A549 (cell line): ENCODE measurements around the gene SERPINB12. TPM values are rescaled to one million over a fixed set of nuclear protein-coding genes. Genes with fewer than 3 reads are reported as not detected.

Experiments used
- ATAC-seq, 2 experiments: fragments of 200-7000 bp in 1 of 2; fragments of >200 bp in 1 of 2; cut with Nextera tagmentation in 1 of 2; cut with Tn5 transposase in 1 of 2; 3 replicates each; pipeline versions ENCODE4 v1.8.0 to v1.9.1; 2018 to 2020; ENCODE audit warnings: mild to moderate bottlenecking in 1 of 2, moderate library complexity in 1 of 2
- CTCF ChIA-PET: fragments of 300-600 bp; sonication (Branson Sonifier 250); formaldehyde crosslinking; extraction: SDS; loops from one replicate; lab custom pipeline; 2021; ENCODE audit warnings: antibody characterized with exemption, inconsistent platforms; lab: Yijun Ruan, JAX
- POLR2A ChIA-PET: fragments of 350-600 bp; formaldehyde crosslinking; extraction: SDS; loops from one replicate; lab custom pipeline; 2021; ENCODE audit warnings: antibody characterized with exemption, inconsistent platforms; lab: Yijun Ruan, JAX
- DNase-seq, 2 experiments: peaks; one replicate each; pipeline versions ENCODE4 v3.0.0 to v3.0.0-alpha.2; 2011 to 2016; ENCODE audit warnings: low read depth in 1 of 2, low spot score in 1 of 2
- FAIRE-seq: peaks from 2 replicates; lab custom pipeline; 2011; peaks lifted over from hg19 to GRCh38; lab: Jason Lieb, UNC
- H3K27ac ChIP-seq, 2 experiments: fragments of >200 bp; sonication (Bioruptor Twin); formaldehyde crosslinking; 3 replicates each; pipeline ENCODE4 v1.5.1; 2016 to 2017
- H3K4me1 ChIP-seq: fragments of >200 bp; sonication (Bioruptor Twin); formaldehyde crosslinking; 3 replicates; pipeline ENCODE4 v1.6.1; 2016
- H3K4me2 ChIP-seq: fragments of >200 bp; sonication (Bioruptor Twin); formaldehyde crosslinking; 3 replicates; pipeline ENCODE4 v1.6.1; 2016
- H3K4me3 ChIP-seq: fragments of >200 bp; sonication (Bioruptor Twin); formaldehyde crosslinking; 3 replicates; pipeline ENCODE4 v1.5.1; 2016
- H3K9me3 ChIP-seq: fragments of >200 bp; sonication (Bioruptor Twin); formaldehyde crosslinking; 3 replicates; pipeline ENCODE4 v1.6.1; 2016
- CHD4 ChIP-seq: fragments of 200-600 bp; sonication (generic); IDR thresholded peaks from 2 replicates; pipeline ENCODE4 v1.6.1; 2016; ENCODE audit warnings: antibody characterized with exemption, mild to moderate bottlenecking, borderline replicate concordance
- E2F6 ChIP-seq: IDR thresholded peaks from 2 replicates; pipeline ENCODE4 v1.6.1; 2012; ENCODE audit warnings: low read depth, borderline replicate concordance
- ELK1 ChIP-seq: fragments of 150-350 bp; IDR thresholded peaks from 2 replicates; pipeline ENCODE4 v1.6.1; 2014; ENCODE audit warnings: low read depth, mild to moderate bottlenecking, low read length
- GATA3 ChIP-seq: IDR thresholded peaks from 2 replicates; pipeline ENCODE4 v1.6.1; 2012; ENCODE audit warnings: borderline replicate concordance
- HDAC2 ChIP-seq: fragments of 200-600 bp; sonication (generic); IDR thresholded peaks from 2 replicates; pipeline ENCODE4 v1.6.1; 2016
- HEYL ChIP-seq: fragments of 250-450 bp; sonication (Bioruptor Pico); IDR thresholded peaks from 2 replicates; pipeline ENCODE4 v1.8.0; 2021; ENCODE audit warnings: mild to moderate bottlenecking, moderate library complexity
- HOXA7 ChIP-seq: fragments of 250-450 bp; sonication (Bioruptor Pico); IDR thresholded peaks from 2 replicates; pipeline ENCODE4 v1.5.0; 2020; ENCODE audit warnings: mild to moderate bottlenecking, moderate library complexity
- HOXB13 ChIP-seq: fragments of 250-450 bp; sonication (Bioruptor Pico); IDR thresholded peaks from 2 replicates; pipeline ENCODE4 v1.5.0; 2020; ENCODE audit warnings: low read depth, mild to moderate bottlenecking, moderate library complexity
- HOXB5 ChIP-seq: fragments of 250-450 bp; sonication (Bioruptor Pico); IDR thresholded peaks from 2 replicates; pipeline ENCODE4 v1.5.0; 2020; ENCODE audit warnings: mild to moderate bottlenecking, moderate library complexity
- KDM1A ChIP-seq: fragments of 200-600 bp; sonication (generic); IDR thresholded peaks from 2 replicates; pipeline ENCODE4 v1.6.1; 2016; ENCODE audit warnings: low read depth, mild to moderate bottlenecking
- MAFK ChIP-seq: fragments of 450-650 bp; IDR thresholded peaks from 2 replicates; pipeline ENCODE4 v1.6.1; 2014; ENCODE audit not compliant: partially characterized antibody
- NFE2L2 ChIP-seq: fragments of 150-350 bp; conservative IDR thresholded peaks from 2 replicates; pipeline ENCODE4 v1.6.1; 2014; ENCODE audit warnings: low read length
- NPAS2 ChIP-seq: fragments of 250-450 bp; sonication (Bioruptor Pico); IDR thresholded peaks from 2 replicates; pipeline ENCODE4 v1.8.0; 2022; ENCODE audit warnings: mild to moderate bottlenecking, moderate library complexity, borderline replicate concordance
- POLR2A ChIP-seq: IDR thresholded peaks from 2 replicates; pipeline ENCODE4 v1.6.1; 2012; ENCODE audit warnings: mild to moderate bottlenecking, low read length
- POLR2AphosphoS2 ChIP-seq: conservative IDR thresholded peaks from 2 replicates; pipeline ENCODE4 v1.6.1; 2012; ENCODE audit warnings: low read length, improper control_type of control experiment, inconsistent platforms
- RAD21 ChIP-seq, 2 experiments: fragments of >200 bp in 1 of 2; sonication (Bioruptor Twin) in 1 of 2; formaldehyde crosslinking in 1 of 2; IDR thresholded peaks in 1 of 2; conservative IDR thresholded peaks in 1 of 2; 2 replicates in 1 of 2; 3 replicates in 1 of 2; pipeline ENCODE4 v1.6.1; 2012 to 2018; ENCODE audit warnings: inconsistent platforms in 1 of 2
- USF2 ChIP-seq: fragments of 450-650 bp; IDR thresholded peaks from 2 replicates; pipeline ENCODE4 v1.6.1; 2014; ENCODE audit warnings: antibody characterized with exemption
- ZC3H11A ChIP-seq: fragments of 450-650 bp; IDR thresholded peaks from 2 replicates; pipeline ENCODE4 v1.6.1; 2014; ENCODE audit warnings: antibody characterized with exemption, mild to moderate bottlenecking
- ZNF302 ChIP-seq: fragments of 250-450 bp; sonication (Bioruptor Pico); IDR thresholded peaks from 2 replicates; pipeline ENCODE4 v1.9.0; 2021; ENCODE audit warnings: inconsistent platforms, mild to moderate bottlenecking, moderate library complexity
- WGBS: methylation state at CpG from one replicate; pipeline ENCODE4 v1.1.6; 2017; ENCODE audit errors: missing lambda C conversion rate; 5-methylcytosine and 5-hydroxymethylcytosine counted together
- polyA plus RNA-seq, 4 experiments: library from polyadenylated mRNA; depleted of rRNA in 3 of 4; stranded (reverse); fragments of >200 nt; fragmentation: RNase III in 1 of 4; extraction: RNeasy Plus Mini Kit Qiagen cat#74134 plus additional on column Dnase treatment in 1 of 4; gene quantifications; 2 replicates in 3 of 4; 3 replicates in 1 of 4; pipeline ENCODE4 v1.2.3, GENCODE V29; 2011 to 2017
- TF ChIP-seq, protein P1 (sequence below): fragments of 200-600 bp; sonication (generic); IDR thresholded peaks from 2 replicates; pipeline ENCODE4 v1.6.1; 2016; ENCODE audit warnings: antibody characterized with exemption, mild to moderate bottlenecking, moderate library complexity

SERPINB12 gene
- polyA plus RNA-seq, 2 of the 4 experiments (the other 2 are of a cell fraction), result not detected

DNA sequence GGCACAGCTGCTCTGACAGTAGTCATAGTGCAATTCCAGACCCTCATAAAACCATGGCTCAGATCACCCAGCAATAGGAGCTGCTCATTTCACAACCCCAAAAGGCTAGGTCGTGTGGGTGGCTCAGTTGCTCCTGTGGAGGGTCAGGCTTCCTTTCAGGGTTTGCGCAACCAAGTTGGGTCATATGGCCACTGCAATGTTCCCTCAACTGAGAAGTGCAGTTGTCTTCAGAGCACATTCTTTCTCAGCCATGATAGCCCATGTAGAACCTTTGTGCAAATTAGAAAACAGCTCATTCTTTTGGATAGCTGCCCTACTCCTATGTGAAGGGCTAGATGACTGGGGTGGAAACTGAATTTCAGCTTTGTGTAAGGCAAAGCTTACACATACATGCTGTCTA lies 48.2 kb downstream of the SERPINB12 start:
- H3K4me3 ChIP-seq, result no peak overlapping the region
- TF ChIP-seq HOXB5 (CRISPR knock-in tag) (no peak), NPAS2 (CRISPR knock-in tag) (no peak)
- TF ChIP-seq, protein P1, sequence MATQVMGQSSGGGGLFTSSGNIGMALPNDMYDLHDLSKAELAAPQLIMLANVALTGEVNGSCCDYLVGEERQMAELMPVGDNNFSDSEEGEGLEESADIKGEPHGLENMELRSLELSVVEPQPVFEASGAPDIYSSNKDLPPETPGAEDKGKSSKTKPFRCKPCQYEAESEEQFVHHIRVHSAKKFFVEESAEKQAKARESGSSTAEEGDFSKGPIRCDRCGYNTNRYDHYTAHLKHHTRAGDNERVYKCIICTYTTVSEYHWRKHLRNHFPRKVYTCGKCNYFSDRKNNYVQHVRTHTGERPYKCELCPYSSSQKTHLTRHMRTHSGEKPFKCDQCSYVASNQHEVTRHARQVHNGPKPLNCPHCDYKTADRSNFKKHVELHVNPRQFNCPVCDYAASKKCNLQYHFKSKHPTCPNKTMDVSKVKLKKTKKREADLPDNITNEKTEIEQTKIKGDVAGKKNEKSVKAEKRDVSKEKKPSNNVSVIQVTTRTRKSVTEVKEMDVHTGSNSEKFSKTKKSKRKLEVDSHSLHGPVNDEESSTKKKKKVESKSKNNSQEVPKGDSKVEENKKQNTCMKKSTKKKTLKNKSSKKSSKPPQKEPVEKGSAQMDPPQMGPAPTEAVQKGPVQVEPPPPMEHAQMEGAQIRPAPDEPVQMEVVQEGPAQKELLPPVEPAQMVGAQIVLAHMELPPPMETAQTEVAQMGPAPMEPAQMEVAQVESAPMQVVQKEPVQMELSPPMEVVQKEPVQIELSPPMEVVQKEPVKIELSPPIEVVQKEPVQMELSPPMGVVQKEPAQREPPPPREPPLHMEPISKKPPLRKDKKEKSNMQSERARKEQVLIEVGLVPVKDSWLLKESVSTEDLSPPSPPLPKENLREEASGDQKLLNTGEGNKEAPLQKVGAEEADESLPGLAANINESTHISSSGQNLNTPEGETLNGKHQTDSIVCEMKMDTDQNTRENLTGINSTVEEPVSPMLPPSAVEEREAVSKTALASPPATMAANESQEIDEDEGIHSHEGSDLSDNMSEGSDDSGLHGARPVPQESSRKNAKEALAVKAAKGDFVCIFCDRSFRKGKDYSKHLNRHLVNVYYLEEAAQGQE, result no peak
- TF ChIP-seq, all 56 proteins: peak for 0
- POLR2A ChIA-PET, result no interaction called here
- no peak for FAIRE-seq
- CTCF ChIA-PET, result no interaction called here
- Histone ChIP-seq H3K27ac (no peak overlapping the region), H3K9me3 (no peaks in the 10 kb centered on the region), H3K4me2 (no peak overlapping the region), H3K4me1 (no peaks in the 10 kb centered on the region)
- 100% methylated on average over 1 of the region's 2 CpGs for WGBS
- no peak for DNase-seq
- no peak for ATAC-seq

DNA sequence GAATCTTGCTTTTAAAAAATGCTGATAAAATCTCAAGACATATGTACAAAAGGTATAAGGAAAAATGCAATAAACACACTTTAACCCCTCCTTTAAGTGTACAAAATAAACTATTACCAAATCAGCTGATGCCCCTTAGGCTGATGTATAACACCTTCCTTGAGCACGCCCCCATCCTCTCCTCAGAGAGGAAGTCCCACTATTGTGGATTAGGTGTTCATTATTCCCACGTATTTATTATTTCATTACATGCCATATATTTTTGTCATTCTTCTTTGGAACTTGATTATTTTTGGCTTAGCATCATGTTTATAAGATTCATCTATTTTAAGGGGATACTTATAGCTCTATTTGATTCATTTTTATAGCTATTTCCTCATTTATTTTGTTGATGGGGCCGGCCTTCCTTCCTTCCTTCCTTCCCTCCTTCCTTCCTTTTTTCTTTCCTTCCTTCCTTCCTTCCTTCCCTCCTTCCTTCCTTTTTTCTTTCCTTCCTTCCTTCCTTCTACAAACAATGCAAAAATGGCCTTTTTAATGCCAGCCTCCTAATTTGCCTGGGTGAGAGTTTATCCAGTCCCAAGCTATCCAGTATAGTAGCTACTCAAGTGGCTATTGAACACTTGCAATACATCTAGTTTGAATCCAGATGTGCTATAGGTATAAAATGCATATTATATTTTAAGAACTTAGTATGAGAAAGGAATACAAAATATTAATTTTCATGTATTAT lies 49.0 kb downstream of the SERPINB12 start:
- Histone ChIP-seq H3K4me2 (no peak overlapping the region), H3K9me3 (no peaks in the 10 kb centered on the region), H3K27ac (no peak overlapping the region), H3K4me3 (no peak overlapping the region), H3K4me1 (no peaks in the 10 kb centered on the region)
- DNase-seq, result no peak
- WGBS, result 35% methylated on average over 3 of the region's 3 CpGs
- CTCF ChIA-PET, result no interaction called here
- FAIRE-seq, result no peak
- TF ChIP-seq KDM1A, result no peak
- TF ChIP-seq ELK1, result no peak
- no peak for TF ChIP-seq ZNF302 (CRISPR knock-in tag)
- TF ChIP-seq HDAC2, result no peak
- TF ChIP-seq E2F6, result no peak
- TF ChIP-seq HOXA7 (CRISPR knock-in tag), result no peak
- TF ChIP-seq GATA3, result no peak
- no peak for TF ChIP-seq POLR2AphosphoS2
- POLR2A ChIA-PET, result interaction anchor here (0.5 kb wide), 1 partner anchor 8 kb away, joined by 6 read pairs; no protein-coding TSS in a partner anchor
- no peak for ATAC-seq

- Histone ChIP-seq H3K4me3 (no peak overlapping the region), H3K27ac (no peak overlapping the region), H3K9me3 (no peaks in the 10 kb centered on the region), H3K4me2 (no peak overlapping the region), H3K4me1 (no peaks in the 10 kb centered on the region)
- POLR2A ChIA-PET, result interaction anchor here (0.5 kb wide), 1 partner anchor 9 kb away, joined by 6 read pairs; no protein-coding TSS in a partner anchor
- FAIRE-seq (no peak), ATAC-seq (no peak), DNase-seq (no peak)
- TF ChIP-seq RAD21 (conservative IDR thresholded peaks at IDR 0.05 in 1 of 2, IDR thresholded peaks at IDR 0.05 in 1 of 2), result no peak
- TF ChIP-seq USF2, result no peak
- TF ChIP-seq CHD4, result no peak
- TF ChIP-seq HOXB13, result no peak
- no peak for TF ChIP-seq HEYL (CRISPR knock-in tag)
- no peak for TF ChIP-seq ZC3H11A
- no peak for TF ChIP-seq MAFK
- no peak for TF ChIP-seq POLR2A
- TF ChIP-seq NFE2L2, result no peak
- CTCF ChIA-PET, result no interaction called here
- 36% methylated on average over 3 of the region's 3 CpGs for WGBS
These were observed 49.6 kb downstream of the SERPINB12 start for GRCh38 chr18:63591725-63592124.
